NCI-H345 (cell line): Measurements from ENCODE around the gene MAP3K13.
"Not testable (repeated sequence)": the region's sequence is repeated elsewhere in the genome, so short reads cannot be mapped to it uniquely, and the experiment has no call there.

Experiments used
- DNase-seq: peaks from one replicate; lab custom pipeline; 2025; lab: John Stamatoyannopoulos, UW

The MAP3K13 gene

DNA sequence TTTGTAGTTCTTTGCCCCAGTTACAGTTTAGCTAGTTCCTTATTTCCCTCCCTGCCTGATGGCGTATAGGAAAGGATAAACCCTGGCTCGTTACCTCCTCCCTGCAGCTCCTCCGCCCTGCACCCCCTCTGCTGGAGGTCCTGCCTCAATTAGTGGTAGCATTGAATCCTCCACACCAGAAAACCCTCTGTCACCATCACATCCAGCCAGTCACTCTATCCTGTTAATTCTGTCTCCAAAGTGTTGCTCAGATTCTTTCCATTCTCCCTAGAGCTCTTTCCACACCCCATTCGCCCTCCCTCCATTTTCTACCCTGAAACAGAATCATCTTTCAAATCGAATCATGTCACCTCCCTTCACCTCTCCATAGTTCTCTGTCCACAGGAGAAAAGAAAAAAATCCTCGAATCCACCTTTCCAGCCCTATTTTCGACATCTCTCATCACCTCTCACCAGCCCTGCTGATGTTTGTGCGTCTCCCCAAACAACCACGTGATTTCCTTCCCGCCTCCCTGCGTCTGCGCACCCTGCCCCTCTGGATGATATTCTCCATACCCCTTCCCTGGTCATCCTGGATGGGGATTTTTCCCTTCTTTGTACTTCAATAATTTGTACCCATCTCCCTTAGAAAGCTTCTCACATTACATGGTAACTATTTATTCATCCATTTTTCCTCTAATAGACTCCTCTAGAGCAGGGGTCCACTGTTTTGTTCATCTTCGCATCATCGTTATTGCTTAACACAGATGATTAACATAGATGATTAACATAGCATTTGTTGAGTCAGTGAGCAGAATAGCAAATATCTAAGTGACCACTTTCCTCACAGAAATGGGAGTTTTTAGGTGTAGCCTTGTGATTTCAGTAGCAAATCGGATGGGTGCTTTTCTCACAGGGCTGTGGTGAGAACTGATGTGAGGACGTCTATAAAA lies 37.1 kb downstream of the MAP3K13 start:
- DNase-seq = no peak

GRCh38 chr3:185400866-185401265 lies 37.9 kb downstream of the MAP3K13 start:
- DNase-seq = no peak

DNA sequence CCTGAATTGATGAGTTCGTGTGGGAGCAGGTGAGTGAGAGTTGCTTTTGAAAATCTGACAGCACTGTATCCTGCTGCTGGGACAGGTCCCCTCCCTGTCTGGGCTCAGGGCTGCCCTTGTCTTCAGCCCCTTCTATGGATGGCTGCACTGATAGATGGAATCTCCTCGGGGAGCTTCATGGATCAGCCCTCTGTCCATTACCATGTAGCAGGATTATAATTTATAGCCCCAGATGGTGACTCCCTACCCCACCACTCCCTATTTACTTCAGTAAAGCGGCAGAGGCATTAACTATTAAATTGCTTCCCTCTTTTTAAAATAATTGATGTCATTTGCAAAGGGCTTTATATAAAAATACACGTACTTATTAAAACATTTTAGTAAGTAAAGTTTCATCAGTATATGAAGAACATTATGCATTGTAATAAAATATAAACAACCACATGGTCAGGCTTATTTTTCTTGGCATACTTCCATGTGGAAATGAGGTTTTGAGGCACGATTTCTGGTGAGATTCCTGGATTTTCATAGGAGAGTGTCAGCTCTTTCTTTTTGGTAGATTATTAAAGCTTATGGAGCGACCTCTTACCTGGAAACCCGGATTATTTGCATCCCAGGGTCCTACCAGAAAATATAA lies 38.5 kb downstream of the MAP3K13 start:
- DNase-seq = no peak

DNA sequence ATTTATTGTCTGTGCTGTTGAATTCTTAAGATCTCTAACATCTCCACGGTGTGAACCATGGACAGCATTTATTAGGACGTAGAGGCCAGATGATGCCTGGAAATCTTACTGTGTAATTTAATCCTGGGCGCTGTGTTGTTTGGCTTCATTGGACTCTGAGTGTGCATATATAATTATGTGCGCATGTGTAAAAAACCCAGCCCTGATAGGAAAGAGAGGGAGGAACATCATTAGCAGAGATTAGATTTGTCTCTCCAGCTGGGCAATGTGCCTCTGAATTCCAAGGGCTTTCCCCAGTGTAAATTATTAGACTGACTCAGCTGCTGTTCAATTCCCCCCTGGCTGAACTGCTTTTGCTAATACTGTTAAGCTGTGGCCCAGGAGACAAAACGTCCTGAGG lies 39.6 kb downstream of the MAP3K13 start:
- no peak for DNase-seq

DNA sequence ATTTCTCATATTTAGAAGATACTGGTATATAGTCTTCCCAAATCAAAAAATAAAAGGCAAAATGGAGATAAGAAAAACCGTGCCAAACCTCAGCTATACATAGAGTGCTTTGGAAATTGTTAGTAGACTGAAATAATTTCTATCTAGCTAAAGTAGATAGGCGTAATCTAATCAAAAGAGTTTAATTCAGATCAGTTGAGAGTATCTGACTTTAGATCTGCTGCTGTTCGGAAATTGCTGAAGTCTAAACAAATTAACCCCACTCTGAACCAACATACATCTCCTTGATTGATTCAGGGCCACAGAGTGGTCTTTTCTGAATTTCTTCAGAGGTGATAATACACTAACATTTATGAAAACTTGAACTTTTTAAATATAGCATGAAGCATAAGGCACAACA lies 40.1 kb downstream of the MAP3K13 start:
- DNase-seq = no peak

- no peak for DNase-seq
These were observed 42.3 kb downstream of the MAP3K13 start for GRCh38 chr3:185405243-185405642.

DNA sequence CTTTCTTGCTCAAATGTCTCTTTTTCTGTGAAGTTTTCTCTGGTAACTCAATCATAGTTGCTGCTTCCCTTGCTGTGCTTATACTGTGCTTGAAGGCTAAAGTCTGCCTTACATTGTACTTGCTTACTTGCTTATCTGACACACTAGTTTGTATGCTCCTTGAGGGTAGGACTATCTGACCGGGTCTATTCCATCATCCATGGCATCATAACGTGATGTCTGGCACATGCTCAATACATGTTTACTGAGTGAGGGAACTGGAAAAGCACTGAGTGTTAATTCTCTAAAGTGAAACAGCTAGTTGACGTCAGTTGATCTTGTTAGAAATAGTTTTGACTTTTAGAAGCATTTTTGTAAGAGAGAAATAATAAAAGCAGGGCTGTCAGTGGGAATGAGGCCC lies 42.7 kb downstream of the MAP3K13 start:
- DNase-seq = no peak

- no peak for DNase-seq
These were observed 43.2 kb downstream of the MAP3K13 start for GRCh38 chr3:185406121-185406620.

DNA sequence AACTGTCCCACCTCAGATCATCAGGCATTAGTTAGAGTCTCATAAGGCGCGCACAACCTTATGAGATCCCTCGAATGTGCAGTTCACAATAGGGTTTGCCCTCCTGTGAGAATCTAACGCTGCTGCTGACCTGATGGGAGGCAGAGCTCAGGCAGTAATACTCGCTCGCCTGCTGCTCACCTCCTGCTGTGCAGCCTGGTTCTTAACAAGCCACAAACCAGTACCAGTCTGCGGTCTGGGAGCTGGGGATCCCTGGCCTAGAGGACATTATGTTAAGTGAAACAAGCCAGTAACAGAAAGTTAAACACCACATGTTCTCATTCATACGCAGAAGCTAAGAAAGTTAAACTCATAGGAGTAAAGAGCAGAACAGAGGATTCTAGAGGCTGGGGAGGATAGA lies 47.0 kb downstream of the MAP3K13 start:
- DNase-seq = no peak

DNA sequence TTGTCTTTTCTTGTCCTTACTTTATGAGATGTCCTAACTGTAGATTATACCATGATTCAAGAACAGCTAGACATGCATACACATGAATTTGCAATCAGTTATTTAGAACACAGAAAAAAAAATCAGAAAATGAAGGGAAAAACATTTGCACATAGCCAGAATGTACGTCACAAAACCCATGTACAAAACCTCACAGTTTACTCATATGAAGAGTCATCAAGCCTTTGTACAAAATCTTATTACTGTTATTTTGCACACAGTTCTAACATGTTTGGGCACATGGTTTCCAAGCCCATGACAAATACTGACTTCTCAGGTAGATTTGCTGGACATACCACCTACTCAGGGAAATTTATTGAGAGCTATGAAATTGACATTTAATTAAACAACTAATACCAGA lies 48.2 kb downstream of the MAP3K13 start:
- DNase-seq = no peak

- DNase-seq = no peak
These were observed 53.6 kb downstream of the MAP3K13 start for GRCh38 chr3:185416513-185416912.

- not testable (repeated sequence) for DNase-seq
These were observed 55.6 kb downstream of the MAP3K13 start for GRCh38 chr3:185418561-185418977.

GRCh38 chr3:185420762-185421161 lies 57.8 kb downstream of the MAP3K13 start:
- DNase-seq = peak; percentile 31

DNA sequence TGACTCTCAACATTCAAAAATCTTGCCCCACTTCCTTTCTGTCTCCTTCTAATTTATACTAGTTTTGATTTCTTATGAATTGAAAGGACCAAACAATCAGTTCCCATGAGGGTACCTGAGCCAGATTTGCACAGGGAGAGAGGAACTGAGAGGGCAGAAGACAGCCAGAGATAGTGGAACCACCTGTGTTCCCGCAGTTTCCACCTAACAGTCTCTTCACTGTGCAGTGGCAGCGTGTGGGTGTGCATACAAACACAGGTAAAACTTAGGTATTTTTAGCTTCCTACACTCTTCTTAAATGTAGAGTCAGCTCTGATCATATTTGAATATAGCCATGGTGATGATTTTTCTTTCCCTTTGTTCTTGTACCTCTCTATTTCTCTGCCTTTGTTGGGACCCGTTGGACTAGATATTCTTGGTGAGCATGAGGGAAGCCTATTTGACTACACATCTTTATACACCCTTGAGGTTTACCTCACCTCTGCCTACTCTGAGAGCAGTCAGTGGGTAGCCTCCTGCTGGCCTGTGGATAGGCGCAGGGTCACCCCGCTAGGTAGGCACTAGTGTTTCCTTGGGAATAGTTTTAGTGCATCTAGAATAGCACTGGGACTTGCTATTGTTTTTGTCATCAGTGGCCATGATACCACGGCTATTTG lies 58.8 kb downstream of the MAP3K13 start:
- no peak for DNase-seq

DNA sequence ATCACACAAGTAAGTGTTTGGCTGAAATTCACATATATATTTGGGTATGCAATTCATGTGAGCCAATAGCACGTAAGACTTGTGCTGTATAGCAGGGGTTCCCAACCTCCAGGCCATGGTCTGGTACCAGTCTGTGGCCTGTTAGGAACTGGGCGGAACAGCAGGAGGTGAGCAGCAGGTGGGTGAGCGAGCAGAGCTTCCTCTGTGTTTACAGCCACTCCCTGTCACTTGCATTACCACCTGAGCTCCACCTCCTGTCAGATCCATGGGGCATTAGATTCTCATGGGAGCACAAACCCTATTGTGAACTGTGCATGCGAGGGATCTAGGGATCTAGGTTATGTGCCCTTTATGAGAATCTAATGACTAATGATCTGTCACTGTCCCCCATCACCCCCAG lies 59.7 kb downstream of the MAP3K13 start:
- no peak for DNase-seq

DNA sequence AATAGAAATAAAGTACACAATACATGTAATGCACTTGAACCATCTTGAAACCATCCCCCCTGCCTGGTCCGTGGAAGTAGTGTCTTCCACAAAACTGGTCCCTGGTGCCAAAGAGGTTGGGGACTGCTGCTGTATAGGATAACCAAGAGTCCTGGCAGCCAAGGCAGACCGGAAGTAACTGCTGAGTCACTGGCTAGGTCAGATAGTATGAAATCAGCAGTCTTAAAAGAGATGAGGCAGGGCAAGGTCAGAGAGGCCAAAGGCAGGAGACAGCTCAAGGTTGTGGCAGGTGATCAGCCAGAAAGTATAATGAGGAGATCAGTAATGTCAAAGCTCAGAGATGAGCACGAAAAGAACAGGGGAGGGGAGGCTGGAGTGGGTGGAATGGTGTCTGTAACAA lies 60.2 kb downstream of the MAP3K13 start:
- no peak for DNase-seq

DNA sequence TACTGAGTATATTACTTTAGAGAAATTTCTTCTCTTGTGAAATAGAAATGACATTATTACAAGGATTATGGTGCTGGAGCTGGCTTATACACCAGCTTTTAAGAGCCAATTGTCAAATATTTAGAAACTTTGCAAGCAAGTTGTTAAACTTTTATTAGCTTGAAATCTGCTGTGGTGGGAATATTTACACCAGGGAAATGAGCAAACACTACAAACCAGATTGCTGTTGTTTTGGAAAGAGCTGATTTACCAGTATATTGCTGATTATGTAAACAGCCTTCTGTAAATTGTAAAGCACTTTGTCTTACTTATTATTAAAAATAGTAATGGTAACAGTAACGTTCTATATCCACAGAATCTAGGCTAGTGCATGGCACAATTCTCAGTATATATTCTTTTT lies 61.5 kb downstream of the MAP3K13 start:
- DNase-seq = no peak

DNA sequence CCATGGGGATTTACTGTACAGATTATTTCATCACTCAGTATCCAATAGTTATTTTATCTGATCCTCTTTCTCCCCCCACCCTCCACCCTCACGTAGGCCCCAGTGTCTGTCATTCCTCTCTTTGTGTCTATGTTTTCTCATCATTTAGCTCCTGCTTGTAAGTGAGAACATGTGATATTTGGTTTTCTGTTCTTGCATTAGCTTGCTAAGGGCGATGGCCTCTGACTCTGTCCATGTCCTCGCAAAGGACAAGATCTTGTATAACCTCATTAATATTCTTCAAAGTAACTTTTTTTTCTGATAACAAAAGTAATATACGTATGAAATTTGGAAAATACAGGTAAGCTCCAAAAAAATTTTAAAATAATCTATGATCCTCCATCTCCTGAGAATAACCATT lies 67.4 kb downstream of the MAP3K13 start:
- DNase-seq = no peak

DNA sequence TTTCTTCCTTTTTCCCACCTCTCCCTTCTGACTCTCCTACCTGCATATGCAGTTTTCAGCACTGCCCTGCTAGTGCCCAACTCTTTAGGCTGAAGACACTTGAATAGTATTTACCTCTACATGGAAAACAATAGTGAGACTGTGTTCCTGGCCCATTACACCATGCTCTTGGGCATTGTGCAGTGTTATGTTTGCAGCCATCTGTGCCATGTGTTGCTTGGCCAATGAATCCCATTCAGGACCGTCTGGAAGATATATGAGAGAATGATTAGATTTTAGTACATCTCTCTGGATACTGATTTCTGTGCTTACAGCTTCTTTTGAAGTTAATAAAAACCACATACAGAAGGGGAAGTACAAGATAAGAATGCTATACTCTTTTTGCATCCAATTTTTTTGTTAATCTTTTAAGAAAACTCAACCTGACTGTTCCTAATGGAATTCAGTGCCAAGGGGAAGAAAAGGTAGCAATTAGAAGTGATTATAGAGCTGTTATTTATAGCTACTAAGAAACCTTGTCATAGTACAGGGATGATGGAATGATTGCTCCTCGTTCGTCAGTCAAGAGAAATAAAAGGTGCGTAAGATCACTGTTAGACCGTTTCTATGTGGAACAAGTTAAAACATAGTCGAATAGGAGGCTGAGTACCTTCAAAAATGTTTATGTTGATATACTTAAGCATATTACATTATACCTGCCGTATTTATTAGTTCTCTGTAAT lies 77.0 kb downstream of the MAP3K13 start:
- DNase-seq = peak; percentile 9

GRCh38 chr3:185442031-185442430 lies 79.1 kb downstream of the MAP3K13 start:
- no peak for DNase-seq

- DNase-seq = no peak
These were observed 81.4 kb downstream of the MAP3K13 start for GRCh38 chr3:185444329-185444728.

DNA sequence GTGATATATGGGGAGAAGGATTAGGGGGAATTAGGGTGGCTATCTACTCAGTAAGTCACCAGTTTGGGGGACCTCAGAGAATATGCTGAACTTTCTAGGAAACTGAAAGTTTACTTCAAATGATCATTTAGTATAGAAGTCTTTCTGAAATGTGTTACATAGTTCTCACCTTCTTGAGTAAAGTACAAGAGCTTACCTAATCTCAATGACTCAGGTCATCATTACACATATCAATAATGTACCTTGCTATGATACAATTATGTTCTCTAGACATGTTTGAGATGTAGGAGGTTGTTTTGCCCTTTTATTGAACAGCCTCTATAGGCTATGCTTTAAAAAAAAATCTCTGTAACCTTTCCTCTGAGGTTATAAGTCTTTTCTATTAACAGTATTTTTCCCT lies 85.2 kb downstream of the MAP3K13 start:
- no peak for DNase-seq
